ENCODE results near the gene ATP9B. TPM values are rescaled to one million over a fixed set of nuclear protein-coding genes. Genes with fewer than 3 reads are reported as not detected.

Gene ATP9B
- total RNA-seq, 1 experiment from 2014 or later: 20.9 TPM

- Histone ChIP-seq H2BK120ac (ENCODE audit: low read depth, low read length, poor library complexity, severe bottlenecking) (no peak overlapping the region), H3K23me2 (ENCODE audit: insufficient read length, low read depth, low read length, poor library complexity, severe bottlenecking) (no peaks in the 10 kb centered on the region), H4K8ac (replicated peaks; ENCODE audit: insufficient read length, low read depth, low read length) (no peak overlapping the region), H3K56ac (ENCODE audit: insufficient read length, low read depth, low read length) (no peak overlapping the region), H3T11ph (ENCODE audit: low read length) (no peak overlapping the region), H2AFZ (ENCODE audit: low read length) (no peak overlapping the region), H3K79me1 (ENCODE audit: insufficient read depth, low read depth, low read length, poor library complexity, severe bottlenecking) (no peaks in the 10 kb centered on the region), H4K5ac (ENCODE audit: insufficient read length, low read depth, low read length) (no peak overlapping the region), H2BK5ac (ENCODE audit: insufficient read length, low read length) (no peak overlapping the region), H3K4me1 (ENCODE audit: insufficient read depth, low read length) (no peaks in the 10 kb centered on the region), H3K27me3 (ENCODE audit: insufficient read depth, low read length) (peaks cover 7% of the 10 kb centered on the region; the same call in 1 of the 2 replicates), H3K23ac (ENCODE audit: insufficient read length, low read depth, low read length) (no peak overlapping the region), H3K4me2 (ENCODE audit: insufficient read depth, insufficient read length, low read length) (no peak overlapping the region), H4K91ac (ENCODE audit: insufficient read length, low read depth, low read length) (no peak overlapping the region), H3K18ac (ENCODE audit: insufficient read length, low read depth, low read length) (no peak overlapping the region), H2BK12ac (ENCODE audit: insufficient read length, low read depth, low read length) (no peak overlapping the region), H3K79me2 (ENCODE audit: insufficient read depth, low read length) (no peaks in the 10 kb centered on the region), H2AK5ac (ENCODE audit: insufficient read length, low read length) (no peak overlapping the region), H2BK15ac (ENCODE audit: low read depth, low read length) (no peak overlapping the region), H4K20me1 (ENCODE audit: control insufficient read depth, insufficient read depth, insufficient read length) (no peaks in the 10 kb centered on the region), H3K9ac (ENCODE audit: extremely low read depth, insufficient read length, low read length) (no peak overlapping the region), H3K4ac (ENCODE audit: low read depth, low read length) (no peak overlapping the region), H3K27ac (ENCODE audit: insufficient read length, low read depth, low read length) (no peak overlapping the region), H2BK20ac (ENCODE audit: low read depth, low read length, poor library complexity, severe bottlenecking) (no peak overlapping the region), H3K9me3 (ENCODE audit: control insufficient read depth, low read depth, low read length) (no peaks in the 10 kb centered on the region), H3K14ac (ENCODE audit: insufficient read depth, low read length) (no peak overlapping the region)
- no peaks in the 10 kb centered on the region; a peak in 1 of 4 replicates for H3K4me1 Mint-ChIP-seq
- H3K27ac Mint-ChIP-seq: no peak overlapping the region
- H3K36me3 Mint-ChIP-seq (ENCODE audit: insufficient read depth in 1 of 3, low read depth in 3 of 3): peaks cover 3 to 18% (median 7%) of the 10 kb centered on the region in 3 experiments; a peak in 5 of 7 replicates
- DNase-seq: no peak
- no CpG with 5 or more reads among the region's 9 CpGs for WGBS (ENCODE audit: extremely low coverage, insufficient read length, low lambda C conversion rate)
- H3K4me3 Mint-ChIP-seq: no peak overlapping the region
- peaks cover 32% of the 10 kb centered on the region for H3K27me3 Mint-ChIP-seq (ENCODE audit: low read depth)
- TF ChIP-seq, protein P1, sequence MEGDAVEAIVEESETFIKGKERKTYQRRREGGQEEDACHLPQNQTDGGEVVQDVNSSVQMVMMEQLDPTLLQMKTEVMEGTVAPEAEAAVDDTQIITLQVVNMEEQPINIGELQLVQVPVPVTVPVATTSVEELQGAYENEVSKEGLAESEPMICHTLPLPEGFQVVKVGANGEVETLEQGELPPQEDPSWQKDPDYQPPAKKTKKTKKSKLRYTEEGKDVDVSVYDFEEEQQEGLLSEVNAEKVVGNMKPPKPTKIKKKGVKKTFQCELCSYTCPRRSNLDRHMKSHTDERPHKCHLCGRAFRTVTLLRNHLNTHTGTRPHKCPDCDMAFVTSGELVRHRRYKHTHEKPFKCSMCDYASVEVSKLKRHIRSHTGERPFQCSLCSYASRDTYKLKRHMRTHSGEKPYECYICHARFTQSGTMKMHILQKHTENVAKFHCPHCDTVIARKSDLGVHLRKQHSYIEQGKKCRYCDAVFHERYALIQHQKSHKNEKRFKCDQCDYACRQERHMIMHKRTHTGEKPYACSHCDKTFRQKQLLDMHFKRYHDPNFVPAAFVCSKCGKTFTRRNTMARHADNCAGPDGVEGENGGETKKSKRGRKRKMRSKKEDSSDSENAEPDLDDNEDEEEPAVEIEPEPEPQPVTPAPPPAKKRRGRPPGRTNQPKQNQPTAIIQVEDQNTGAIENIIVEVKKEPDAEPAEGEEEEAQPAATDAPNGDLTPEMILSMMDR (conservative IDR thresholded peaks at IDR 0.05): no peak
- H3K9me3 Mint-ChIP-seq: peaks cover 23 to 24% of the 10 kb centered on the region in 2 experiments
Measured at GRCh38 chr18:79062806-79063205, 6.4 kb upstream of the ATP9B start.
